Mesenchymal stem cell (in vitro differentiated cells and primary cell): ENCODE results near the gene C1orf198.

Experiments
- DNase-seq: peaks from one replicate; pipeline ENCODE4 v3.0.0-alpha.2; 2013
- H2AFZ ChIP-seq: one replicate; pipeline ENCODE4 v1.6.1; 2013; ENCODE audit warnings: low read depth, mild to moderate bottlenecking, control low read depth, inconsistent platforms, low read length, moderate library complexity
- H2AK5ac ChIP-seq: 2 replicates; pipeline ENCODE4 v1.6.1; 2013; ENCODE audit warnings: low read length, moderate library complexity, mild to moderate bottlenecking, inconsistent platforms; ENCODE audit not compliant: severe bottlenecking
- H2BK120ac ChIP-seq: one replicate; pipeline ENCODE4 v1.6.1; 2013; ENCODE audit warnings: low read depth, mild to moderate bottlenecking, inconsistent platforms, low read length, moderate library complexity
- H2BK12ac ChIP-seq, 2 experiments: one replicate each; pipeline ENCODE4 v1.6.1; 2013; ENCODE audit warnings: inconsistent platforms in 2 of 2, low read length in 2 of 2, mild to moderate bottlenecking in 2 of 2, moderate library complexity in 2 of 2, control low read depth in 1 of 2
- H2BK15ac ChIP-seq: one replicate; pipeline ENCODE4 v1.6.1; 2013; ENCODE audit warnings: mild to moderate bottlenecking, low read depth, inconsistent platforms; ENCODE audit not compliant: poor library complexity, severe bottlenecking
- H2BK5ac ChIP-seq: 2 replicates; pipeline ENCODE4 v1.6.1; 2013; ENCODE audit warnings: low read depth, mild to moderate bottlenecking, low read length, control low read depth, inconsistent platforms; ENCODE audit not compliant: poor library complexity, severe bottlenecking
- H3K14ac ChIP-seq, 2 experiments: one replicate each; pipeline ENCODE4 v1.6.1; 2013; ENCODE audit warnings: inconsistent platforms in 2 of 2, low read length in 2 of 2, control low read depth in 1 of 2, mild to moderate bottlenecking in 1 of 2, moderate library complexity in 1 of 2
- H3K18ac ChIP-seq, 2 experiments: one replicate each; pipeline ENCODE4 v1.6.1; 2013; ENCODE audit warnings: inconsistent platforms in 2 of 2, low read length in 2 of 2, control low read depth in 1 of 2, low read depth in 1 of 2, mild to moderate bottlenecking in 1 of 2
- H3K23ac ChIP-seq, 2 experiments: one replicate each; pipeline ENCODE4 v1.6.1; 2013; ENCODE audit warnings: inconsistent platforms in 2 of 2, low read length in 2 of 2, mild to moderate bottlenecking in 2 of 2, moderate library complexity in 2 of 2, control low read depth in 1 of 2
- H3K27ac ChIP-seq: 2 replicates; pipeline ENCODE4 v1.5.1; 2013; ENCODE audit warnings: mild to moderate bottlenecking, moderate library complexity, low read length, control low read depth, inconsistent platforms; ENCODE audit not compliant: poor library complexity, severe bottlenecking
- H3K27me3 ChIP-seq, 2 experiments: 2 replicates each; pipeline versions ENCODE4 v1.6.1 to v1.7.0; 2013; ENCODE audit warnings: low read length in 2 of 2, mild to moderate bottlenecking in 2 of 2, moderate library complexity in 2 of 2, control low read depth in 1 of 2, inconsistent platforms in 1 of 2; ENCODE audit not compliant: control insufficient read depth in 1 of 2, insufficient read depth in 1 of 2
- H3K36me3 ChIP-seq, 2 experiments: 2 replicates each; pipeline versions ENCODE4 v1.6.1 to v1.7.0; 2013; ENCODE audit warnings: low read length in 2 of 2, control low read depth in 1 of 2, inconsistent platforms in 1 of 2, low read depth in 1 of 2, mild to moderate bottlenecking in 1 of 2; ENCODE audit not compliant: insufficient read depth in 2 of 2, control insufficient read depth in 1 of 2
- H3K4ac ChIP-seq, 2 experiments: one replicate each; pipeline ENCODE4 v1.6.1; 2013; ENCODE audit warnings: inconsistent platforms in 2 of 2, low read length in 2 of 2, mild to moderate bottlenecking in 2 of 2, moderate library complexity in 2 of 2, control low read depth in 1 of 2, low read depth in 1 of 2
- H3K4me1 ChIP-seq: 2 replicates; pipeline ENCODE4 v1.6.1; 2013; ENCODE audit warnings: low read depth, low read length, control low read depth; ENCODE audit not compliant: control insufficient read depth, insufficient read depth
- H3K4me2 ChIP-seq: 2 replicates; pipeline ENCODE4 v1.6.1; 2013; ENCODE audit warnings: low read length, mild to moderate bottlenecking, inconsistent platforms; ENCODE audit not compliant: poor library complexity, severe bottlenecking
- H3K4me3 ChIP-seq, 2 experiments: 2 replicates each; pipeline versions ENCODE4 v1.5.1 to v1.7.0; 2013; ENCODE audit warnings: low read length in 2 of 2, mild to moderate bottlenecking in 2 of 2, control low read depth in 1 of 2, low read depth in 1 of 2; ENCODE audit not compliant: insufficient read depth in 1 of 2
- H3K79me1 ChIP-seq: replicated peaks from 2 replicates; pipeline ENCODE4 v1.6.1; 2013; ENCODE audit warnings: mild to moderate bottlenecking, control low read depth, low read length, inconsistent platforms; ENCODE audit not compliant: poor library complexity, severe bottlenecking
- H3K9ac ChIP-seq: 2 replicates; pipeline ENCODE4 v1.7.0; 2013; ENCODE audit warnings: mild to moderate bottlenecking, low read length, moderate library complexity
- H3K9me3 ChIP-seq: 2 replicates; pipeline ENCODE4 v1.7.0; 2013; ENCODE audit warnings: mild to moderate bottlenecking, low read length; ENCODE audit not compliant: control insufficient read depth
- H4K8ac ChIP-seq: one replicate; pipeline ENCODE4 v1.6.1; 2013; ENCODE audit warnings: inconsistent platforms, mild to moderate bottlenecking, low read length, moderate library complexity
- H4K91ac ChIP-seq: one replicate; pipeline ENCODE4 v1.6.1; 2013; ENCODE audit warnings: mild to moderate bottlenecking, low read length, inconsistent platforms
- WGBS: methylation state at CpG from one replicate; pipeline ENCODE4 v1.1.7; 2013; ENCODE audit warnings: mixed read lengths; 5-methylcytosine and 5-hydroxymethylcytosine counted together

C1orf198 gene

GRCh38 chr1:230869500-230869899 is 1.2 kb upstream of the C1orf198 start:
- H3K27me3 ChIP-seq: no peaks in the 10 kb centered on the region
- peak overlapping the region; percentile 92 for H3K4me2 ChIP-seq
- peaks cover 3% of the 10 kb centered on the region for H3K79me1 ChIP-seq
- peak overlapping the region; percentile 97 for H2BK5ac ChIP-seq
- 0% methylated on average over 1 of the region's 4 CpGs for WGBS
- no peak overlapping the region for H3K18ac ChIP-seq
- no peaks in the 10 kb centered on the region for H3K9me3 ChIP-seq
- no peak overlapping the region for H3K14ac ChIP-seq
- peak overlapping the region; percentile 88 for H3K27ac ChIP-seq
- no peak overlapping the region for H2AFZ ChIP-seq
- peaks cover 17% of the 10 kb centered on the region for H3K4me1 ChIP-seq
- peak overlapping the region in 1 of 2 experiments; percentile 80 for H3K4me3 ChIP-seq
- peak overlapping the region; percentile 91 for H3K9ac ChIP-seq
- no peak overlapping the region for H4K91ac ChIP-seq
- no peak overlapping the region for H2BK120ac ChIP-seq
- H3K23ac ChIP-seq: no peak overlapping the region
- no peak overlapping the region for H3K4ac ChIP-seq
- H4K8ac ChIP-seq: no peak overlapping the region
- peak; percentile 46 for DNase-seq
- H2AK5ac ChIP-seq: no peak overlapping the region
- peaks cover 3 to 5% of the 10 kb centered on the region in 2 experiments for H3K36me3 ChIP-seq
- peak overlapping the region; percentile 100 for H2BK15ac ChIP-seq
- H2BK12ac ChIP-seq: no peak overlapping the region

- peak overlapping the region; percentile 86 to 96 for H2BK12ac ChIP-seq
- H4K91ac ChIP-seq: peak overlapping the region; percentile 99
- H3K27me3 ChIP-seq: no peaks in the 10 kb centered on the region
- DNase-seq: peak; percentile 63
- H2AFZ ChIP-seq: peak overlapping the region; percentile 84
- peaks cover 17% of the 10 kb centered on the region for H3K4me1 ChIP-seq
- H3K79me1 ChIP-seq: peaks cover 6% of the 10 kb centered on the region
- peak overlapping the region; percentile 99 for H4K8ac ChIP-seq
- H3K14ac ChIP-seq: peak overlapping the region in 1 of 2 experiments; percentile 98
- peak overlapping the region; percentile 88 for H3K27ac ChIP-seq
- peak overlapping the region; percentile 97 for H2BK5ac ChIP-seq
- peak overlapping the region; percentile 99 for H3K4ac ChIP-seq
- peak overlapping the region; percentile 92 for H2BK120ac ChIP-seq
- peak overlapping the region; percentile 62 to 80 for H3K4me3 ChIP-seq
- H3K9ac ChIP-seq: peak overlapping the region; percentile 91
- no peaks in the 10 kb centered on the region for H3K9me3 ChIP-seq
- peak overlapping the region; percentile 100 for H2BK15ac ChIP-seq
- peak overlapping the region; percentile 95 for H2AK5ac ChIP-seq
- 4% methylated on average over 35 of the region's 40 CpGs for WGBS
- H3K18ac ChIP-seq: peak overlapping the region; percentile 97 to 99
- peaks cover 6% of the 10 kb centered on the region in 2 experiments for H3K36me3 ChIP-seq
- H3K4me2 ChIP-seq: peak overlapping the region; percentile 92
- H3K23ac ChIP-seq: peak overlapping the region in 1 of 2 experiments; percentile 83
Observed at GRCh38 chr1:230868736-230869385, 540 bp upstream of the C1orf198 start.

- Histone ChIP-seq H3K4ac (peak overlapping the region in 1 of 2 experiments; percentile 89), H2BK5ac (no peak overlapping the region), H3K4me1 (peaks cover 23% of the 10 kb centered on the region), H3K14ac (no peak overlapping the region), H4K8ac (peak overlapping the region; percentile 31), H3K18ac (peak overlapping the region in 1 of 2 experiments; percentile 96), H4K91ac (no peak overlapping the region), H3K4me3 (peak overlapping the region; percentile 91 to 98), H3K9ac (peak overlapping the region; percentile 92), H2BK120ac (peak overlapping the region; percentile 89), H2AFZ (no peak overlapping the region), H3K79me1 (peaks cover 10% of the 10 kb centered on the region), H3K23ac (no peak overlapping the region), H2AK5ac (no peak overlapping the region), H3K36me3 (peaks cover 6 to 11% of the 10 kb centered on the region in 2 experiments), H2BK15ac (no peak overlapping the region), H2BK12ac (no peak overlapping the region), H3K27ac (peak overlapping the region; percentile 75), H3K4me2 (peak overlapping the region; percentile 76), H3K27me3 (no peaks in the 10 kb centered on the region), H3K9me3 (no peaks in the 10 kb centered on the region)
- peak; percentile 47 for DNase-seq
- WGBS: 25% methylated on average over 17 of the region's 17 CpGs
Observed at GRCh38 chr1:230867101-230867902, 1.0 kb downstream of the C1orf198 start.
